ES-I3 (cell line): ENCODE measurements around the gene THSD7B.

Source experiments
- H3K36me3 ChIP-seq: 2 replicates; pipeline ENCODE4 v1.6.1; 2013; ENCODE audit warnings: mild to moderate bottlenecking, low read length, control low read depth, moderate library complexity; ENCODE audit not compliant: insufficient read depth
- H3K4me1 ChIP-seq: 2 replicates; pipeline ENCODE4 v1.6.1; 2013; ENCODE audit warnings: mild to moderate bottlenecking, control low read depth, low read length; ENCODE audit not compliant: insufficient read depth
- H3K9ac ChIP-seq: 2 replicates; pipeline ENCODE4 v1.6.1; 2013; ENCODE audit warnings: low read depth, mild to moderate bottlenecking, low read length, moderate library complexity
- H3K9me3 ChIP-seq: 2 replicates; pipeline ENCODE4 v1.6.1; 2013; ENCODE audit warnings: mild to moderate bottlenecking, low read length, moderate library complexity; ENCODE audit not compliant: control insufficient read depth, insufficient read depth

Gene THSD7B

DNA sequence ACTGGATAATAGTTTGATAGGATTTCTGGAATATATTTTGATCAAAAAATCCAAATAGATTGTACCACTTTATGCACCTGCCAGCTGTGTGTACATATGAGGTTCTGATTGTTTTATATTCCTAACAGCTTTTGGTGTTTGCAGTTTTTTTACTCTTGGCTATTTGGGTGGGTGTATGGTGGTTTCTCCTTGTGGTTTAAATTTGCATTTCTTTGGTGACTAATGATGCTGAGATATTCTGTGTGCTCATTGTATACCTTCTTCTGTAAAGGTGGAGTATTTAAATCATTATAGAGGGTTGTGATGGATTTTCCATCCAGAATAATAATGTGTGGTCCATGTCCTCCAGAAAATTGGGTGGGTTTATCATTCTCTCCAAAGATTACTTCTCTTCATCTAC lies 372.9 kb downstream of the THSD7B start:
- Histone ChIP-seq H3K36me3 (no peaks in the 10 kb centered on the region), H3K9me3 (no peaks in the 10 kb centered on the region), H3K9ac (no peak overlapping the region), H3K4me1 (no peaks in the 10 kb centered on the region)

DNA sequence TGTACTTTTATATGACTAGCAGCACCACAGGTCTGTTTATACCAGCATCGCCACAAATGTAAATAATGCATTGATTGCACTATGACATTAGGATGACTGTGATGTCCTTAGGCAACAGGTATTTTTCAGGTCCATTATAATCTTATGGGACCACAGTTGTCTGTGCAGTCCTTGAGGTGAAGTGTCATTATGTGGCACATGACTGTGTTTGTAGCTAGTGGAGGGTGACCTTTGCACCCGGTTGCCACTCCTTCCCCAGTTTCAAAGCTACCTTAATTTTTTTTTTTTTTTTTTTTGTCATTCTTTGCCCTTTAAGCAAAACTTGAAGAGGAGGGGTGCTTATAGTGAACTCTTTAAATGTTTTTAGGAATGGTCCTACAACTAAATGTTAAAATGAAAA lies 386.4 kb downstream of the THSD7B start:
- no peak overlapping the region for H3K9ac ChIP-seq
- no peaks in the 10 kb centered on the region for H3K36me3 ChIP-seq
- H3K9me3 ChIP-seq = no peaks in the 10 kb centered on the region
- no peaks in the 10 kb centered on the region for H3K4me1 ChIP-seq

DNA sequence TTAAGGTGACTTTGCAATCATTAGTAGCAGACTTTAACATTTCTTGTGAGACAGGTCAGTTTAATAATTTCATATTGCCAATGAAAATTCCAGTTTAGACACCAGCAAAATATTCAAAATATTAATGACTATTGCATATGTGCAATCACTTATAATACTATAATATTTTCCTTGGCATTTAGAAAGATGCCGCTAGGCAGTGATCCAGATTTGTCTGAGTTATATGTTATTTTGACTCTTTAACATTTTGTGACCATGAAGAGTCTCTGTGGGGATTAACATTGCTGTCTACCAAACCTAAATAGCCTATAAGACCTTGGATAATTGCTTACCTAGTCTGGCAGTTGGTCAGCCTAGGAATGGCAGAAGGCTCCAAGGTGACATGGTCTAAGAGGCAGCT lies 389.6 kb downstream of the THSD7B start:
- Histone ChIP-seq H3K9ac (no peak overlapping the region), H3K36me3 (no peaks in the 10 kb centered on the region), H3K9me3 (no peaks in the 10 kb centered on the region)

DNA sequence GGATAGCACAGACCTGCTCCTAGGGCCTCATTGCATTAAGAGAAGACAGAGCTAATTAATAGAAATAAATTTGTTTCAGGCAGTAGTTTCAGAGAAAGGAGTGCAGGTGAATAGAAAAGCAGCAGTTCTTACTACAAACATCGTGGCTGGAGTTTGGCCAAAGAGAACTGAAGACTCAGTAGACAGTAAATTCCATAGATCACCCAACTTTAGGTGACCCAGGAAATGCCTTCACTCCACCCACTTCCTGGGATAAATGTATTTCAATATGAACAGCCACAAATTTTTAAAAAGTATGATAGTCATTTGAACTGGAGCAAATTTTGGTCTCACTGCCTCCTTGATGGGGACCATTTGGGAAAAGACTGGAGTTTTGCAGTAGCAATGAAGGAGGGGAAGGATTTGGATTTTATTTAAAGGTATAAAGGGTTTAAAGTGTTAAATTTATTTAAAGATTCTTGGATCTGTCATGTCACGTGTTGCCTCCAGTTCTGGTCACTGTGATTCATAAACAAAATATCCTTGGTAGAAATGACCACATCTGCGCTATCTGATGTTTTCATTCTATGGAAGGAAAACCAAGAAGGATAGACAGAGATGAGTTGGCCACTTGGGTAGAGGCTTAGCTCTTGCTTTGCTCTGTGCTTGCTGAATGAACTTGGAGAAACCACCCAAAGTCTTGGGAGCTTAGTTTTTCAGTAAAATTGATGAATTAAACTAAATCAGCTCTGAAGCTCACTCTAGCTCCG lies 390.2 kb downstream of the THSD7B start:
- Histone ChIP-seq H3K36me3 (no peaks in the 10 kb centered on the region), H3K9ac (no peak overlapping the region), H3K4me1 (no peaks in the 10 kb centered on the region), H3K9me3 (no peaks in the 10 kb centered on the region)

More for the DNA sequence above, 389.6 kb downstream of the THSD7B start:
- no peaks in the 10 kb centered on the region for H3K4me1 ChIP-seq

DNA sequence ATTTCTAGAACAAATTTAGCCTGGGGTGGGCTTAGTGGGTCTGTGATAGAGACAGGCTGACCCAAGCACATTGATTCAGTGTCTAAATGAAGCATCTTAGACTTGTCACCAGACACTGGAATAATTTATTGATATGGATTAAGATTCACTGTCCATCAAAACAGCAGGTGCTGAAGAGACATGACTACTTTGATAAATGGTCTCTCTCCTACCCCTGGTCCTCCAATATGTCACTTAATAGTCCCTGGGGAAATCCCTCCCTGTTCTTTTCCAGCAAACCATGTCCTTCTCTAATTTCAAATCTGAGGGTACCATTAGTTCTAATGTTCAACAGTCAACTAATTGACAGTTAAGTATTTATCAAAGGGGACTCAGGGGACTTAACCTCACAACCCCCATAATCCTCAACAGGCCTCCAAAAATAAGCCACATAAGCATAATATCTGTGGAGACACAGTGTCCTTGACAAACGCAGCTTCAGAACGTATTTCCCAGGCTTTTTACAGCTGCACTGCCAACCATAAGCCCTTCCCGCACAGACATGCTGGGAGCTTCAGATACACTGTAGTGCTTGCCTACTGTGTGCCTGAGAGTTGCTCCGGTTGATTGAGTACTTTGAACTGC lies 391.0 kb downstream of the THSD7B start:
- Histone ChIP-seq H3K36me3 (no peaks in the 10 kb centered on the region), H3K4me1 (no peaks in the 10 kb centered on the region), H3K9ac (no peak overlapping the region), H3K9me3 (no peaks in the 10 kb centered on the region)

DNA sequence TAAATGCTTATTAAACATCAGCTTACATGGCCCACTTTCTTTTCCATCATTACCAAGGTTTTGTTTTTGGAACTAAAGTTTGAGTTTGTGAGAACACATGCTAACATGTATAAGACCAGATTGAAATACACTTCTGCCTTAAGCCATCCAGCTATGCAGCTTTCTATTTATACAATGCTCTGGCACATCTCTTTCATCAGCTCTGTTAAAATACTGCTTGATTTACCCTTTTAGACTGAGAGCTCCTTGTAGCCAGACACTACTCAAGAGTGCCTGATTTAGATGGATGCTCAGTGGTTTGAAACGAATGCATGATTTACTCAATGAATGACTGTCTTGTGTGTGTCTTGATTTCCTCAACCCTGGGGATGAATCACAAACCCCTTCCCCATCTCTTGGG lies 392.5 kb downstream of the THSD7B start:
- H3K36me3 ChIP-seq = no peaks in the 10 kb centered on the region
- H3K9me3 ChIP-seq = no peaks in the 10 kb centered on the region
- no peaks in the 10 kb centered on the region for H3K4me1 ChIP-seq
- no peak overlapping the region for H3K9ac ChIP-seq

DNA sequence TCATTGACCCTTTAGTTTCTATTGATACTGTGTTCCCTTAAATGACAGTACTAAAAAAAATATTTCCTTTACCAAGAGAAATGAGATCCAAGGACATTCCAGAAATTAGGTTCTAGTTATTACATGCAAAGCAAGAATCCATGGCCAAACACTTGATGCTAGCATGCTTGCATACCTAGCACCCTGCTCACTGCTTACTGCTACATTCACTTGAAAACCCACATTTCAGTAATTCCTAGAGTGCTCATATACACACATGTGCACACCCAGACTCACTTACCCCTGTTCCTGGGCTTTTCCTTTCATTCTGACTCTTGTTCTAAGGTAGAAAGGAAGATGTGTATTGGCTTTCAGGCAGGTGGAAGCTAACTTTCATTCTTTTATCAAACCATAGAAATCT lies 395.9 kb downstream of the THSD7B start:
- Histone ChIP-seq H3K4me1 (no peaks in the 10 kb centered on the region), H3K9me3 (no peaks in the 10 kb centered on the region), H3K9ac (no peak overlapping the region), H3K36me3 (no peaks in the 10 kb centered on the region)

DNA sequence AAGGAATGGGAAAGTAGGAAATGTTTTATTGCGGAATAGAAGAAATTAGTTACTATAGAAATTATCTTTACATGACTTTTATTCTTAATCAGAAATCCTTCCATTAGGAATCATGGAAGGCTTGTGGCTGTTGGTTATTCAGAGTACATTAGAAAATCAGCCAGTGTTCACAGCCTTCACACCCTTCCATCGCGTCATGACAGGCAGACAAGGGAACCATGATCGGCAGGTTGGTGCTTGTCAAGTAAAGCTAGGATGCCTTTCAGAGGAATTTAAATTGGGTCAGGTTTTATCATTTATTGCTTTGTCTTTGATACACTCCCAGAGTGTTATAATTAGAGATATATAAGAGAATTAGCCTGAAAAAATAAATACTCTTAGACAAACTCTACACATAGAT lies 400.6 kb downstream of the THSD7B start:
- no peak overlapping the region for H3K9ac ChIP-seq

DNA sequence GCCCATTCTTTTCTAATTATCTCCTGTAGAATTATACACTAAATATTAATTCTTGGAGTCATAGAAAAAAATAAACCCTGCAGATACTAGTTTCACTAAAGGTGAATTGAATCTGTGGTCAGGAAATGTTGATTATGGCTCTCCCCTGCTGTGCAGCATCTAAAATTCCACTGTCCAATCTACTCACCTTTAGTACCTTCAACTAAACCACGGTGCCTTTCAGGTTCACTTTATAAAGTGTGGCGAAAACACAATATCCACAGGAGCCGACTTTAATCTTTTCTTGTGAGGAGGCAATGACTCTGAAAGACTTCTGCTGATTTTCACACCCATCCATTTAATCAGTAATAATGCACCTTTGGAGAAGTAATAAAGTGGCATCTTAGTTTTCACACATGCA lies 402.3 kb downstream of the THSD7B start:
- no peaks in the 10 kb centered on the region for H3K9me3 ChIP-seq
- no peaks in the 10 kb centered on the region for H3K4me1 ChIP-seq
- H3K36me3 ChIP-seq = no peaks in the 10 kb centered on the region
- H3K9ac ChIP-seq = no peak overlapping the region

More for the DNA sequence above, 400.6 kb downstream of the THSD7B start:
- no peaks in the 10 kb centered on the region for H3K4me1 ChIP-seq
- H3K9me3 ChIP-seq = no peaks in the 10 kb centered on the region
- no peaks in the 10 kb centered on the region for H3K36me3 ChIP-seq

DNA sequence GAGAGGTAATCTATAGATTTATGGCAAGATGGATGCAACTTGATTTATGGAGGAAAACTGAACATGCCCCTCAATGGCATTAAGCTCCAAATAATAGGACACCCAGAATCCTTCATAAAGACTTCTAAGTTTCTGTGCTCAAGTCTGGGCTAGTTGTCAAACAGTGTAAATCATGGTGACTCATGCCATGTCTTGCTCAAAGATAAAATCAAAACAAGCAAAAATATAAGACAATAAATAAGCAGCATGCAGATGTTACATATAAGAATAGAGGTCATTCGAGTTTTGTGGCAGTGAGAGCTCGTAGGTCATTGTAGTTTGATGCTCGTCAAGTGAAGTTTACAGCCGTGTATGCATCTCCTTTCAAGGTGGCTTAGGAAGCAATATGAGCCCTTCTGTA lies 403.2 kb downstream of the THSD7B start:
- no peaks in the 10 kb centered on the region for H3K4me1 ChIP-seq
- no peak overlapping the region for H3K9ac ChIP-seq
- H3K36me3 ChIP-seq = no peaks in the 10 kb centered on the region
- H3K9me3 ChIP-seq = no peaks in the 10 kb centered on the region

DNA sequence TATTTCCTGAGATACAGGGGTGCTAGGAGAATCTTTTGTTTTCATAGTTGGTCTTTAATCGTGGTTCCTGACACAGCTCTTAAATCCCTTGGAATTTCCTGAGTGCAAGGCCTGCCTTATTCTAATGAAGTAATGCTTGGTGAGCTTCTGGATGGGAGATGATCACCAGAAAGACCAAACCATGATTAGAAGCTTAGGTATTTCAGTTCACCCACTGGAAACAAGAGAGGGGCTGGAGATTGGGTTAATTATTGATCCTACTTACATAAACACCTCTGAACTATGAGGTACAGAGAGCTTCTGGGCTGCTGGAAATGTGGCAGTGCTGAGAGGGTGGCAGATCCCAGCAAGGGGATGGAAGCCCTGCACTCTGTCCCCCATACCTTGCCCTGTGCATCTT lies 406.8 kb downstream of the THSD7B start:
- Histone ChIP-seq H3K4me1 (no peaks in the 10 kb centered on the region), H3K9ac (no peak overlapping the region), H3K9me3 (no peaks in the 10 kb centered on the region), H3K36me3 (no peaks in the 10 kb centered on the region)

DNA sequence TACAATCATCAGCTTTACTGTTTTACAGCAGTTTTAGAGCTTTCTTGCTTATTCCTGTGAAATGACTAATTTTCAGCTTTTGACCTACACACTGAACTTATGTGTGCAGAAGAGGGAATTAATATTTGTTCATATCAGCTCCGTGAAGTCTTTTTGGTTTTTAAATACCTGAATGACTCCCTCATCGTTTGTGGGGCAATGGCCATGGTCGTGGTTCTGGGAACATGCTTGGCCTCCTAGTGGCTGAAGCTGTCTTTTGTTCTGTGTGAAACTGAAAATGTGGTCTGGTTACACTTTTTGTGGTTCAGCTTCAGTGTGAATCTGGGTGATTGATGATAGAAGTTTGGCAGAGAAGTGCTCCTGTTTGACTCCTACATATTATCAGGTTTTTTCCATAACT lies 408.1 kb downstream of the THSD7B start:
- H3K36me3 ChIP-seq = no peaks in the 10 kb centered on the region
- no peaks in the 10 kb centered on the region for H3K4me1 ChIP-seq
- no peaks in the 10 kb centered on the region for H3K9me3 ChIP-seq
- H3K9ac ChIP-seq = no peak overlapping the region

DNA sequence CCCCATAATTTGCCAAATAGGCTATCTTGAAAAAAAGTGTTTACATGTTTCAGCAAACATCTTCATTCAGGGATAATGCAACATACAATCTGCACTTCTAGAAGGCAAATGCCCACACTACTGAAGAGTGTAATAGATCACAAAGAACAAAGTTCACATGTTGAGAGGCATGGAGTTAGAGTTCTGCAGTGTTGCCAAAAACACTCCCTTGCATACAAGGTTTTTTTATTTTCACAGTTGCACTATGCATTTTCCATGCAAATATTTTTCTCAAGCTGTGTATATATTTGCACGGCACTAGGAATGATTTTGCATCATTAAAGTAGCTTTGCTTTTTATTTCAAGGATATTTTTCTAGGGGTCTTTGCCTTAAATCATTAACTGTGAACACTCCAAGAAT lies 409.9 kb downstream of the THSD7B start:
- H3K9ac ChIP-seq = no peak overlapping the region
- H3K36me3 ChIP-seq = no peaks in the 10 kb centered on the region
- H3K9me3 ChIP-seq = no peaks in the 10 kb centered on the region
- H3K4me1 ChIP-seq = no peaks in the 10 kb centered on the region

DNA sequence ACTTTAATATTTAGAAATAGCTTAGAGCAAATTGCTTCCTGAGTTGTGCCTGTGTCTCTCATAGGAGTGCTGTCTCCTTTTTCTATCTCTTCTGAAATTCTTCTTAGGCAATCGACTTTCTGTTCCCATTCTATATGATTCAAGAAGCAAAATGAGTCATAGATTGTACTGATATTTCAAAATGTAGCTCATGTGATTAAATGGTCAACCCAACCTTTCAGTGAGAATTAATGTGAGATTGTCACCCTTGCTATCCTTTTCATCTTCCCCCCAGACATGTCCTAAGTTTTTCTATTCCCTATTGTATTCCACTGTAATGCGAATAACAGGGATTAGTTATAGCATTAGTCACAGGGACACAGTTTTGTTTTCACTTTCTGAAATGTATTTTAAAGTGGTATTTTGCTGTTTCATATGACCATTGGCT lies 413.6 kb downstream of the THSD7B start:
- Histone ChIP-seq H3K9ac (no peak overlapping the region), H3K36me3 (no peaks in the 10 kb centered on the region), H3K4me1 (no peaks in the 10 kb centered on the region), H3K9me3 (no peaks in the 10 kb centered on the region)

DNA sequence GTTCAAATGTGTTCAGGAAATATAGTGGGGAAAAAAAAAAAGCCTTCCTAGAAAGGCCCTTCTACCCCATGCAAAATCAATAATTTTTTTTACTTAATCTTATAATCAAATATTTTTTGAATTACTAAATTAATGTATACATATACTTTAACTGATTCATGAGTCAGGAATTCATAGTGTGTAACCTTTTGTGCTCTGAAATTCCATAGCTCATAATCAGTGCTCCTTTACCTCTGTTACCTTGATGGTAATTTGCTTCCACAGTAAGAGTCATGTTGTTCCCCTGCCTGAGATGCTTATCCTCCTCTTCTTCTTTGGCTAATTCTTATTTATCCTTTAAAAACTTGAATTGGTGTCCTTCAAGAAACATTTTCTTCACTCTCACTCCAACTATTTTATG lies 414.2 kb downstream of the THSD7B start:
- Histone ChIP-seq H3K9me3 (no peaks in the 10 kb centered on the region), H3K9ac (no peak overlapping the region), H3K4me1 (no peaks in the 10 kb centered on the region), H3K36me3 (no peaks in the 10 kb centered on the region)
